ENCODE results near the gene TPM4. TPM values are rescaled to one million over a fixed set of nuclear protein-coding genes. Genes with fewer than 3 reads are reported as not detected.

Gene TPM4
- total RNA-seq, 2 experiments from 2014 or later: 592 to 611 TPM

DNA sequence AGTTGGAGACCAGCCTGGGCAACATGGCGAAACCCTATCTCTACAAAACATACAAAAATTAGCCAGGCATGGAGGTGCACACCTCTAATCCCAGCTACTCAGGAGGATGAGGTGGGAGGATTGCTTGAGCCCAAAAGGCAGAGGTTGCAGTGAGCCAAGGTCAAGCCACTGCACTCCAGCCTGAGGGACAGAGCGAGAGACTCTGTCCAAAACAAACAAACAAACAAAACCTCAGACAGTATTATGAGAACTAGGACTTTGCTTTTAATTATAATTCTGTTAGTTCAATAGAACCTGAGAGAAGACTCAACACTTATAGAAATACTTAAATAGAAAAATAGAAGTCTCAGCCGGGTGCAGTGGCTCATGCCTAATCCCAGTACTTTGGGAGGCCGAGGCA is 31.1 kb upstream of the TPM4 start:
- Mint-ChIP-seq H3K9me3 (no peaks in the 10 kb centered on the region), H3K4me1 (peaks cover 18% of the 10 kb centered on the region), H3K4me3 (no peak overlapping the region), H3K27me3 (peaks cover 5% of the 10 kb centered on the region), H3K27ac (no peak overlapping the region), H3K36me3 (ENCODE audit: low read depth) (no peaks in the 10 kb centered on the region)
- ChIA-PET POLR2A (interaction anchor here (1.4 kb wide), 1 partner anchor 124 kb away, joined by 3 read pairs; no protein-coding TSS in a partner anchor), CTCF (interaction anchor here (0.6 to 1.0 kb wide), 2 partner anchors 137 to 1692 kb away, joined by 3 to 5 read pairs; no protein-coding TSS in a partner anchor)
- DNase-seq: no peak

DNA sequence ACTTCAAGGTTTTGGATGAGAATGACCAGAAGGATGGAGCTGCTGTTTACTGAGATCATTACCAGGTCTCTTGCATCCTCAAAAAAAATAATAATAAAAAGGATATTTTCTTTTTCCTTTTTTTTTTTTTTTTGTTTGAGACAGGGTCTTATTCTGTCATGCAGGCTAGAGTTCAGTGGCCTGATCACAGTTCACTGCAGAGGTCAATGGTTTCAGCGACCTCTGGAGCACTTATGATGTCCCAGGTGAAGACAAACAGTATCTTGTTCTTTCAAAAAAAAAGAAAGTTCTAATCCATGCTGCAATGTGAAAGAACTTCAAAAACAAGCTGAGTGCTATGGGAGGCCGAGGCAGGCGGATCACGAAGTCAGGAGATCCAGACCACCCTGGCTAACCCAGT is 30.4 kb upstream of the TPM4 start:
- Mint-ChIP-seq H3K27me3 (peaks cover 5% of the 10 kb centered on the region), H3K4me3 (no peak overlapping the region), H3K9me3 (no peaks in the 10 kb centered on the region), H3K36me3 (ENCODE audit: low read depth) (no peaks in the 10 kb centered on the region), H3K27ac (no peak overlapping the region), H3K4me1 (peaks cover 12% of the 10 kb centered on the region)
- CTCF ChIA-PET: interaction anchor here (0.6 to 0.7 kb wide), 2 partner anchors 225 to 1691 kb away, joined by 3 read pairs; no protein-coding TSS in a partner anchor
- POLR2A ChIA-PET: no interaction called here
- no peak for DNase-seq

DNA sequence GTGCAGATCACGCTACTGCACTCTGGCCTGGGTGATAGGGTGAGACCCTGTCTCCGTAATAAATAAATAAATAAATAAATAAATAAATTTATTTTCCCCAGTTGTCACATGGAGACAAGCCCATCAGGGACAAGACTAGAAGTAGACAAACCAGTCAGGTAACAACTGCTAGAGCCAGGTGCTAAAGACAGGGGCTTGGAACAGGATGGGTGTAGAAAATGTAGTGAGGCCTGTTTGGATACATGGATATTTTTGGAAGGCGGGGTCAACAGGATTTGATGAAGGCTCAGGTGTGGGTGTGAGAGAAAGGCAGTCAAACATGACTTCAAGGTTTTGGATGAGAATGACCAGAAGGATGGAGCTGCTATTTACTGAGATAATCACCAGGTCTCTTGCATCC is 27.7 kb upstream of the TPM4 start:
- peaks cover 2% of the 10 kb centered on the region for H3K4me1 Mint-ChIP-seq
- CTCF ChIA-PET: interaction anchor here (0.6 to 1.3 kb wide), 3 partner anchors 14 to 338 kb away, joined by 3 read pairs; no protein-coding TSS in a partner anchor

DNA sequence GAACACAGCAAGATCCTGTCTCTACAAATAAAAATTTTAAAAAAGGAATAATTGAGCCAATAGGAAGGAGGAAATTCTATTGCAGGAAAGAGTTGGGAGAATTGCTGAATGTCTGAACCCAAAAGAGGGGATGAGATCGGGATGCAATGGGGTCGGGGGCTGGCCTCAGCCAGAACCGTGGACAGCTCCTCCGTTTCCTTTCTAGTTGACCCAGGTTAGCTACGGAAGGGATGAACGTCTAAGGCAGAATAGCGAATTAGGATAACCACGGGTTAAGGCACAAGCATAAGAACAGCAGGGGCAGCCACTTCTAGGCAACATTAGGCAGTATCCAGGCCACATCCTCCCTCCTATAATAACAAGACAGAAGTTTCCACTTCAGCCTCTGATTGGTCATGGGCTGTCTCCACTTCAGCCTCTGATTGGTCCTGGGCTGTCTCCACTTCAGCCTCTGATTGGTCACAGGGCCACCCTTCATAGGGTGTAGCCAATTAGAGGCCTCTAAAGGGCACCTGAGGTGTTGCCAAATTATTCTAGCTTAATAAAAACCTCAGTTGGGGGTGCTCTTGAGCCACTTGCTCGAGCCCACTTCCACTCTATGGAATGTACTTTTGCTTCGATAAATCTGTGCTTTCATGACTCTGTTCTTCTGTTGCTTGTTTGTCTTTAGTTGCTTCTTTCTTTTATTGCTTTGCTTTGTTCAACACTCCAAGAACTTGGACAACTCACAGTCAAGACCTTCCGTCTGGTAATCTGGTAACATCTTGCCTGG is 24.9 kb upstream of the TPM4 start:
- peak; percentile 47 for DNase-seq
- H3K36me3 Mint-ChIP-seq (ENCODE audit: low read depth): peaks cover 2% of the 10 kb centered on the region
- H3K9me3 Mint-ChIP-seq: peaks cover 8% of the 10 kb centered on the region
- CTCF ChIA-PET: interaction anchor here (0.6 to 2.5 kb wide), 4 partner anchors 10 to 108 kb away, joined by 3 to 8 read pairs (median 4); no protein-coding TSS in a partner anchor
- peaks cover 2% of the 10 kb centered on the region for H3K4me1 Mint-ChIP-seq
- H3K27ac Mint-ChIP-seq: no peak overlapping the region
- peaks cover 17% of the 10 kb centered on the region for H3K27me3 Mint-ChIP-seq
- POLR2A ChIA-PET: interaction anchor here (0.7 to 1.3 kb wide), 3 partner anchors 19 to 33 kb away, joined by 3 to 5 read pairs (median 3); no protein-coding TSS in a partner anchor
- no peak overlapping the region for H3K4me3 Mint-ChIP-seq

More for the DNA sequence above, 27.7 kb upstream of the TPM4 start:
- Mint-ChIP-seq H3K9me3 (no peaks in the 10 kb centered on the region), H3K27me3 (no peaks in the 10 kb centered on the region), H3K36me3 (ENCODE audit: low read depth) (no peaks in the 10 kb centered on the region), H3K4me3 (no peak overlapping the region), H3K27ac (no peak overlapping the region)
- POLR2A ChIA-PET: interaction anchor here (1.0 kb wide), 1 partner anchor 148 kb away, joined by 3 read pairs; no protein-coding TSS in a partner anchor
- no peak for DNase-seq

DNA sequence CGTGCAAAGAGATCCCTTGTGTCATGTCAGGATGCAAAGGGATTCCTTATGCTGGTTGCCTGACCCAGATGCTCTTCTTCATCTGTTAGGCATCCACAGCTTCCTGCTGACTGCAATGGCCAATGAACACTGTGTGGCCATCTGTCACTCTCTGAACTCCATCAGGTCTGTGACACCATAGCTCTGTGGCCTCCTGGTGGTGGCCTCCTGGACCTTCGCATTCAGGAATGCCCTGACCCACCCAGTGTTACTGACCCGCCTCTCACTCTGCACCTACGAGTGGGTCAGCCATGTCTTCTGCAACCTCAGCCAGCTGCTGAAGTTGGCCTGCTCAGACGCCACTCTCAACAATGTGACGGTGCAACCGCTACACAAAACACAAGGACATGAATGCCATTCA is 23.9 kb upstream of the TPM4 start:
- CTCF ChIA-PET: interaction anchor here (0.8 to 2.5 kb wide), 3 partner anchors 11 to 130 kb away, joined by 4 to 8 read pairs (median 5); no protein-coding TSS in a partner anchor
- Mint-ChIP-seq H3K27ac (no peak overlapping the region), H3K27me3 (peaks cover 20% of the 10 kb centered on the region), H3K9me3 (peaks cover 13% of the 10 kb centered on the region), H3K36me3 (ENCODE audit: low read depth) (peaks cover 2% of the 10 kb centered on the region), H3K4me1 (peaks cover 2% of the 10 kb centered on the region), H3K4me3 (no peak overlapping the region)
- no peak for DNase-seq
- POLR2A ChIA-PET: interaction anchor here (0.8 kb wide), 1 partner anchor 18 kb away, joined by 5 read pairs; no protein-coding TSS in a partner anchor

DNA sequence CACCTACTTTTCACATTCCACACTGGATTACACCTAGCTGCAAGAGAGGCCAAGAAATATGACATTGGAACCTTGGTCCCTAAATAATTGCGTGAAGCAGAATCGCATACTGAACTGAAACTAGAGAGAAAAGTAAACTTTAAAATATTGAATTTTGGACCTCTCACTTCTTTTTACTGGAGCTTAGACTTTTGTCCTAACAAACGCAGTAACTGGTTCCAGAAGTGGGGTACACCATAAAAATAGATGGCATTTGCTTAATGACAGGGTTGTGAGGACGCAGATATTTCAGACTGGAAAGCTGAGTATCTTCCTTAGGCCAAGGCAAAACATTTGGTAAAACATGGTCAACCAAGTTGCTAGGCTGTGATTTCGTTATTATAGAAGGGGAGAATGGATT is 19.2 kb upstream of the TPM4 start:
- POLR2A ChIA-PET: interaction anchor here (1.2 to 1.3 kb wide), 3 partner anchors 9 to 29 kb away, joined by 3 to 5 read pairs (median 3); partner anchors contain the start of gene TPM4

DNA sequence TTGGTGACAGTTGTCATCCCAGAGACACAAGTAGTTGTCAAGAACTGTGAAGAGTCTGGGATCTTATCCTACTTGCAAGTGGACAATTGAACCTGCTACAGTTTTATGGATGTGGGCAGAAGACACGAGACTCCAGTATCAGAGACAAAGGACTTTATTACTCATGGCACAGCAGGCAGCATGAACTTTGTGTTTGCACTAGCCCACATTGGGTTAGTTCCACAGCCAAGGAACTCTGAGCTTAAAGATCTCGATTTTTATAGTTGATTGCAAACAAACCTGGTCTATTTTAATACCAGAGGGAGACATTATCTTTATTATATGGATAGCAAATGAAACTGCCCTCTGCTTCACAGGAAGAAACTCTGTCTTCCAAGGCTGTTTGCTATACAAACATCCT is 16.0 kb upstream of the TPM4 start:
- H3K4me3 Mint-ChIP-seq: no peak overlapping the region
- no peak for DNase-seq
- ChIA-PET POLR2A (interaction anchor here (0.6 to 0.7 kb wide), 2 partner anchors 18 to 182 kb away, joined by 3 read pairs; no protein-coding TSS in a partner anchor), CTCF (interaction anchor here (0.7 to 1.5 kb wide), 5 partner anchors 12 to 22 kb away, joined by 3 read pairs; no protein-coding TSS in a partner anchor)
- H3K4me1 Mint-ChIP-seq: peaks cover 16% of the 10 kb centered on the region
- peaks cover 22% of the 10 kb centered on the region for H3K9me3 Mint-ChIP-seq
- peaks cover 17% of the 10 kb centered on the region for H3K27me3 Mint-ChIP-seq
- peaks cover 2% of the 10 kb centered on the region for H3K36me3 Mint-ChIP-seq (ENCODE audit: low read depth)
- no peak overlapping the region for H3K27ac Mint-ChIP-seq

More for the DNA sequence above, 19.2 kb upstream of the TPM4 start:
- no peak overlapping the region for H3K27ac Mint-ChIP-seq
- H3K9me3 Mint-ChIP-seq: peaks cover 17% of the 10 kb centered on the region
- CTCF ChIA-PET: interaction anchor here (0.8 to 1.9 kb wide), 2 partner anchors 15 to 29 kb away, joined by 3 to 8 read pairs; no protein-coding TSS in a partner anchor
- peaks cover 4% of the 10 kb centered on the region for H3K4me1 Mint-ChIP-seq
- no peak overlapping the region for H3K4me3 Mint-ChIP-seq
- peaks cover 2% of the 10 kb centered on the region for H3K36me3 Mint-ChIP-seq (ENCODE audit: low read depth)
- no peak for DNase-seq
- peaks cover 25% of the 10 kb centered on the region for H3K27me3 Mint-ChIP-seq

DNA sequence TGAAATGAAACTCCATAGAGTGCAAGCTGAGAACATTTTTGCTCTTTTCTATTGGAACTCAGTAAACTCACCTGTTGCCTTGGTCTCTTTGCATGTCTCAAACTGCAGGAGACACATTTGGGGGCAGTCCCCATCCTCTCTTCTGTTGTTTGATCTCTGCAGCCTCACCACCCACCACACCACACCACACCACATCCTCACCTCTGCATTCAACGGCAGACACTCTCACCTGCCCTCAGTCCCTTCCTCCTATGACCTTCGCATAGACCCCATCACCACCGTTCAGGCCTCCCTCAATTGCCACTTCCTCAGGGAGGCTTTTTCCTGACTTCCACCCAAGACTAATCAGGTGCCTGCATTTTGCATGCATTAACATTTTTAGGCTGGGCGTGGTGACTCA is 14.4 kb upstream of the TPM4 start:
- POLR2A ChIA-PET: interaction anchor here (0.6 to 4.4 kb wide), 4 partner anchors 15 to 598 kb away, joined by 3 to 30 read pairs (median 8); partner anchors contain the start of gene TPM4
- DNase-seq: peak; percentile 42

DNA sequence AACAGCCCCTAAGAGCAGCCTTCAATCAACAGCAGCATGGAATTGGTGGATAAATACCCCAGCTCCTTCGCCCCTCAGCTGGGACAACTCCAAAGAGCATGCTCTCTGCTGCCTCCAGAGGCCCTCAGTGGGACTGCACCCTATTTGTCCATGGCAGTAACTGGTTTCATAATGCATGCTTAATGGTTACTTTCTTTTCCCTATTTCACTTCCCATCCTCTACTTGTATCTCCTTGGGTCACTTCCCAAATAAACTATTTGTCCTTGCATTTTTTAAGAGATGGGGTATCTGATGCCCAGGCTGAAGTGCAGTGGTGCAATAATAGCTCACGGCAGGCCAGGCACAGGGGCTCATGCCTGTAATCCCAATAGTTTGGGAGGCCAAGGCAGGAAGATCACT is 13.5 kb upstream of the TPM4 start:
- H3K36me3 Mint-ChIP-seq (ENCODE audit: low read depth): peaks cover 2% of the 10 kb centered on the region
- no peak overlapping the region for H3K27ac Mint-ChIP-seq
- POLR2A ChIA-PET: interaction anchor here (0.9 to 4.4 kb wide), 8 partner anchors 8 to 265 kb away, joined by 3 to 30 read pairs (median 4); partner anchors contain the start of genes RAB8A and TPM4
- H3K4me3 Mint-ChIP-seq: no peak overlapping the region
- peaks cover 25% of the 10 kb centered on the region for H3K4me1 Mint-ChIP-seq
- peaks cover 7% of the 10 kb centered on the region for H3K9me3 Mint-ChIP-seq
- CTCF ChIA-PET: interaction anchor here (0.6 to 4.7 kb wide), 20 partner anchors 9 to 122 kb away, joined by 3 to 19 read pairs (median 6); partner anchors contain the start of genes CIB3, FAM32A, HSH2D and RAB8A
- DNase-seq: peak; percentile 75
- H3K27me3 Mint-ChIP-seq: peaks cover 4% of the 10 kb centered on the region

More for the DNA sequence above, 14.4 kb upstream of the TPM4 start:
- H3K4me1 Mint-ChIP-seq: peaks cover 24% of the 10 kb centered on the region
- no peak overlapping the region for H3K4me3 Mint-ChIP-seq
- CTCF ChIA-PET: interaction anchor here (0.9 to 4.7 kb wide), 11 partner anchors 8 to 123 kb away, joined by 4 to 19 read pairs (median 6); partner anchors contain the start of genes FAM32A, HSH2D and RAB8A
- peaks cover 14% of the 10 kb centered on the region for H3K9me3 Mint-ChIP-seq
- peaks cover 8% of the 10 kb centered on the region for H3K27me3 Mint-ChIP-seq
- H3K36me3 Mint-ChIP-seq (ENCODE audit: low read depth): peaks cover 2% of the 10 kb centered on the region
- H3K27ac Mint-ChIP-seq: no peak overlapping the region

DNA sequence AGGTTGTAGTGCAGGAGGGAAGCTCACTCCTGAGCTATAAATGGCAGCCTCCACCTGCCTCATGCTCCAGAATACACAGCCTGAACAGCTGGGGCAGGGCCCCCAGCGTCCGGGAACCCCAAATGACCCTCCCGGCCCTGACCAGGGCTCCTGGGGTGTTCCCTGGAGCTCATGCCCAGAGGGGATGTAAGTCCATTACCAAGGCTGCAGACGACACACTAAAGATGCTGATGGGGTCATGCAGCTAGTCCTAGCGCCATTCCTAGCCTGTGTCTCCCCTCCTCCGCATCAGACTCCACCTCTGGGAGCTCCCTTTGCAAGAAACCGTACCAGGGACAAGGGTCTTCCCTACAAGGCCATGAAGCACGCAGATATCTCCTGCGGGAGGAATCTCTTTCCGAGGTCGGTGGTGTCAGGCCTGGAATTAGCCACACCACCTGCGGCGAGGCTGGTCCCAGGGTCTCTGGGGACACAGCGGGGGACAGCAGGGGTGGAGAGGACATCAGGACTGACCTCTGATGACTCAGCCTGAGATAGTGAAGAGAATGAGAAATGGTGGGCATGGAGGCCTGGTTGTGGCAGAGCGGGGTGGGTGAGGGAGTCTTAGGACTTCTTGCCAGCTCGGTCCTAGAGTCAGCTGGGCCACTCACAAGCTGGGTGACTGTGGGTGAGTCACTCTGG is 11.9 kb upstream of the TPM4 start:
- no peak for DNase-seq
- CTCF ChIA-PET: interaction anchor here (0.6 to 4.7 kb wide), 7 partner anchors 11 to 238 kb away, joined by 3 to 19 read pairs (median 7); partner anchors contain the start of genes CIB3, FAM32A and TPM4
- H3K27me3 Mint-ChIP-seq: peaks cover 2% of the 10 kb centered on the region
- no peak overlapping the region for H3K27ac Mint-ChIP-seq
- H3K9me3 Mint-ChIP-seq: peaks cover 7% of the 10 kb centered on the region
- peaks cover 25% of the 10 kb centered on the region for H3K4me1 Mint-ChIP-seq
- POLR2A ChIA-PET: interaction anchor here (0.9 to 4.4 kb wide), 7 partner anchors 9 to 121 kb away, joined by 3 to 30 read pairs (median 5); partner anchors contain the start of genes FAM32A and TPM4
- H3K36me3 Mint-ChIP-seq (ENCODE audit: low read depth): peaks cover 2% of the 10 kb centered on the region
- H3K4me3 Mint-ChIP-seq: no peak overlapping the region

DNA sequence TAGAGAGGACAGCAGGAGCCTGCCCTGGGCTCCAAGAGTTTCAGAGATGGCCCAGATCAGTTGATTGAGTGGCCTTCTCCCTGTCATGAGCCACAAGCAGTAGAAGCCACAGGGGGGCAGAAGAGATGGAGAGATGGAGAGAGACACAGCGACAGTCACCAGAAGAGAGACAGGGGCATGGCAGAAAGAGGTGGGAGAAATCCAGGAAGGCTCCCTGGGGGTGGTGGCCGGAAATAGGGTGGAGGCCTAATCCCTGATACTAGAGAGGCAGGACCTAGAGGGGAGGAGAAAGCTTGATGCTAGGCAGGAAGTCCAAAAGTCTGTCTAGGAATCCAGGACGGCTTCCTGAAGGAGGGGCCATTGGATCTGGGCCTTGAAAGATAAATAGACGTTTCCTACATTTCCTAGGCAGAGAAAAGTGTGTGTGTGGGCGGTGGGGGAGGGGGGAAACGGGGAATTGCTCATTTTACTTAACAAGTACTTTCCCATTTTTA is 9.6 kb upstream of the TPM4 start:
- peak overlapping the region; percentile 20 for H3K27ac Mint-ChIP-seq
- ChIA-PET CTCF (interaction anchor here (0.6 to 4.7 kb wide), 5 partner anchors 9 to 119 kb away, joined by 3 to 17 read pairs (median 8); partner anchors contain the start of genes FAM32A, RAB8A and TPM4), POLR2A (interaction anchor here (0.6 to 1.6 kb wide), 5 partner anchors 9 to 45 kb away, joined by 3 to 9 read pairs (median 4); partner anchors contain the start of genes RAB8A and TPM4)
- H3K27me3 Mint-ChIP-seq: no peaks in the 10 kb centered on the region
- H3K36me3 Mint-ChIP-seq (ENCODE audit: low read depth): peaks cover 2% of the 10 kb centered on the region
- peak; percentile 70 for DNase-seq
- peaks cover 5% of the 10 kb centered on the region for H3K9me3 Mint-ChIP-seq
- peaks cover 31% of the 10 kb centered on the region for H3K4me1 Mint-ChIP-seq
- no peak overlapping the region for H3K4me3 Mint-ChIP-seq

Measured in activated CD4-positive, alpha-beta memory T cell treated with anti-CD3 and anti-CD28 coated beads, Interleukin-2, amount 10 ng/mL, durations not matched to agents 7 days and 5 days (primary cell).